AG20443 (cell line): ENCODE results near the gene GFRA1.

Experiments
- DNase-seq: peaks from one replicate; pipeline ENCODE4 v3.0.0; 2012; ENCODE audit warnings: low spot score, mixed read lengths

The GFRA1 gene

GRCh38 chr10:116272440-116273283, at the start of gene GFRA1:
GFRA1 (minus strand) TSS chr10:116273206; CDS start chr10:116272029, 1,177 bp downstream.
- DNase-seq: peak; percentile 62

GRCh38 chr10:116316503-116316902, 43.5 kb upstream of the GFRA1 start:
- no peak for DNase-seq

- no peak for DNase-seq
Observed at GRCh38 chr10:116312548-116312947, 39.5 kb upstream of the GFRA1 start.

GRCh38 chr10:116311706-116312490, 38.9 kb upstream of the GFRA1 start:
- no peak for DNase-seq

GRCh38 chr10:116311016-116311415, 38.0 kb upstream of the GFRA1 start:
- DNase-seq: no peak

- DNase-seq: no peak
Observed at GRCh38 chr10:116307455-116307854, 34.4 kb upstream of the GFRA1 start.

GRCh38 chr10:116306847-116307246, 33.8 kb upstream of the GFRA1 start:
- no peak for DNase-seq

- no peak for DNase-seq
Observed at GRCh38 chr10:116304923-116305322, 31.9 kb upstream of the GFRA1 start.

- DNase-seq: no peak
Observed at GRCh38 chr10:116300542-116300941, 27.5 kb upstream of the GFRA1 start.

- no peak for DNase-seq
Observed at GRCh38 chr10:116298586-116298985, 25.6 kb upstream of the GFRA1 start.

- no peak for DNase-seq
Observed at GRCh38 chr10:116296291-116296721, 23.3 kb upstream of the GFRA1 start.

- no peak for DNase-seq
Observed at GRCh38 chr10:116292493-116292892, 19.5 kb upstream of the GFRA1 start.

- DNase-seq: no peak
Observed at GRCh38 chr10:116289652-116290051, 16.6 kb upstream of the GFRA1 start.

GRCh38 chr10:116287906-116288501, 15.0 kb upstream of the GFRA1 start:
- peak; percentile 51 for DNase-seq

GRCh38 chr10:116286626-116287200, 13.7 kb upstream of the GFRA1 start:
- DNase-seq: no peak

GRCh38 chr10:116281775-116282174, 8.8 kb upstream of the GFRA1 start:
- peak; percentile 24 for DNase-seq

GRCh38 chr10:116278846-116279245, 5.8 kb upstream of the GFRA1 start:
- DNase-seq: peak; percentile 74

- DNase-seq: no peak
Observed at GRCh38 chr10:116276981-116277380, 4.0 kb upstream of the GFRA1 start.

GRCh38 chr10:116274064-116274904, 1.3 kb upstream of the GFRA1 start:
- peak; percentile 57 for DNase-seq

GRCh38 chr10:116271593-116272439, 1.2 kb downstream of the GFRA1 start:
- peak; percentile 73 for DNase-seq
